OCI-LY3 (cell line): ENCODE data around the gene EMILIN2.

ENCODE experiments used
- H2AFZ ChIP-seq: fragments of 200-600, 300-600 bp; shearing (Covaris generic); 2 replicates; pipeline ENCODE4 v1.6.0; 2014; ENCODE audit warnings: antibody characterized with exemption, low read depth, low read length
- H3K27ac ChIP-seq: fragments of 200-600, 300-600 bp; sonication (generic); 2 replicates; pipeline ENCODE4 v1.5.1; 2014; ENCODE audit warnings: mild to moderate bottlenecking, low read length, moderate library complexity, mixed read lengths
- H3K27me3 ChIP-seq: fragments of 200-600, 300-600 bp; sonication (generic); 2 replicates; pipeline ENCODE4 v1.6.1; 2014; ENCODE audit warnings: low read depth, low read length, mixed read lengths
- H3K36me3 ChIP-seq: fragments of 200-600, 300-600 bp; sonication (generic); replicated peaks from 2 replicates; pipeline ENCODE3; 2014; ENCODE audit warnings: low read depth, low read length, mixed read lengths
- H3K4me1 ChIP-seq: fragments of 300-600, 200-600 bp; sonication (generic); 2 replicates; pipeline ENCODE4 v1.6.1; 2014; ENCODE audit warnings: low read length, mixed read lengths
- H3K4me2 ChIP-seq: fragments of 200-600, 300-600 bp; sonication (generic); 2 replicates; pipeline ENCODE4 v1.6.1; 2014; ENCODE audit warnings: low read length, mixed read lengths
- H3K4me3 ChIP-seq: fragments of 300-600, 200-600 bp; sonication (generic); 2 replicates; pipeline ENCODE4 v1.5.1; 2014; ENCODE audit warnings: antibody characterized with exemption, mild to moderate bottlenecking, low read length, moderate library complexity
- H3K79me2 ChIP-seq: fragments of 300-600, 200-600 bp; shearing (Covaris generic); 2 replicates; pipeline ENCODE4 v1.6.1; 2014; ENCODE audit warnings: mild to moderate bottlenecking, low read length, mixed read lengths
- H3K9ac ChIP-seq: fragments of 300-600, 200-600 bp; shearing (Covaris generic); 2 replicates; pipeline ENCODE4 v1.6.0; 2014; ENCODE audit warnings: mild to moderate bottlenecking, low read length, moderate library complexity
- H3K9me3 ChIP-seq: fragments of 200-600, 300-600 bp; shearing (Covaris generic); 2 replicates; pipeline ENCODE4 v1.6.1; 2014; ENCODE audit warnings: low read length, mixed read lengths; ENCODE audit not compliant: insufficient read depth
- H4K20me1 ChIP-seq: fragments of 200-600, 300-600 bp; sonication (generic); 2 replicates; pipeline ENCODE4 v1.6.1; 2016; ENCODE audit warnings: low read length, mixed read lengths; ENCODE audit not compliant: insufficient read depth
- EZH2phosphoT487 ChIP-seq: fragments of 200-600 bp; shearing (Covaris generic); IDR thresholded peaks from 2 replicates; pipeline ENCODE4 v1.6.1; 2018; ENCODE audit warnings: antibody characterized with exemption, mixed run types, low read depth
- TF ChIP-seq, protein P1 (sequence below): fragments of 200-600, 300-600 bp; sonication (generic); IDR thresholded peaks from 2 replicates; pipeline ENCODE4 v1.5.1; 2014; ENCODE audit warnings: antibody characterized with exemption, low read length, low read depth

EMILIN2 gene

DNA sequence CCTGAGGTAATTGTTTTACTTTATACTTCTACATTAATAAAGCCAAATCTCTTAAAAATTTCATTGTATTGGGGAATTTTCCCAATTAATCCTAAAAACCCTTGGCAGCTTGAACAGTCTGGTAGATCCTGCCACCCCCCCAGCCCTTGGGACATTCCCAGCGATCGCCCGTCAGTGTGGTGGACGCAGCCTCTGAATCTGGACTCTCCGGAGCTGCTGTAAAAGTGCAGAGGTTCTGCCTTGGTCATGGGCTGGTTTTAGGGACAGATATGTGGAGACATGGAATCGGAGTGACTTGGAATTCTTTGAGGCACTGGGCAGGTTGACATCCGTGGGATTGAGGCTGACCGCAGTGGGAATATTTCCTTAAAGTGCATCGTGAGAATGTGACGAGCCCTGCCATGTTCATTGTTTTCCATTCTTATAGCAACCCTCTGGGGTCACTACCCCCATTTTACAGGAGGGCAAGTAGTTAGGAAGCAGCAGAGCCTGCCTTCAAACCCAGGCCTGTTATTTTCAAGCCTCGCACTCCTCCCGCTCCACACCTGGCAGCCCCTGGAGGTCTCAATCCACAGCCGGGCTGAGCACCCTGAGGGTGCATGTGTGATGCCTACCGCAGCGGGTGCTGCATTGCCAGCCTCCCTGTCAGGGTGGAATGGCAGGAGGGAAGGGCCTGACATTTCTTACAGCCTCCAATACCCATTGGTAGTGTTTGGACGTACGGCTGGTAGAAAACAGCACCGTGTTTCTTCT lies 6.5 kb downstream of the EMILIN2 start:
- peaks cover 85% of the 10 kb centered on the region for H3K36me3 ChIP-seq
- no peak overlapping the region for H2AFZ ChIP-seq
- no peak overlapping the region for H3K27ac ChIP-seq

GRCh38 chr18:2853926-2854664 lies 7.3 kb downstream of the EMILIN2 start:
- Histone ChIP-seq H3K79me2 (peaks cover 99% of the 10 kb centered on the region), H3K27ac (no peak overlapping the region), H3K4me1 (peaks cover 4% of the 10 kb centered on the region), H3K9me3 (no peaks in the 10 kb centered on the region), H3K27me3 (no peaks in the 10 kb centered on the region), H4K20me1 (peaks cover 95% of the 10 kb centered on the region), H3K4me3 (no peak overlapping the region), H3K4me2 (no peak overlapping the region), H2AFZ (no peak overlapping the region), H3K9ac (no peak overlapping the region), H3K36me3 (peaks cover 81% of the 10 kb centered on the region)
- TF ChIP-seq, protein P1, sequence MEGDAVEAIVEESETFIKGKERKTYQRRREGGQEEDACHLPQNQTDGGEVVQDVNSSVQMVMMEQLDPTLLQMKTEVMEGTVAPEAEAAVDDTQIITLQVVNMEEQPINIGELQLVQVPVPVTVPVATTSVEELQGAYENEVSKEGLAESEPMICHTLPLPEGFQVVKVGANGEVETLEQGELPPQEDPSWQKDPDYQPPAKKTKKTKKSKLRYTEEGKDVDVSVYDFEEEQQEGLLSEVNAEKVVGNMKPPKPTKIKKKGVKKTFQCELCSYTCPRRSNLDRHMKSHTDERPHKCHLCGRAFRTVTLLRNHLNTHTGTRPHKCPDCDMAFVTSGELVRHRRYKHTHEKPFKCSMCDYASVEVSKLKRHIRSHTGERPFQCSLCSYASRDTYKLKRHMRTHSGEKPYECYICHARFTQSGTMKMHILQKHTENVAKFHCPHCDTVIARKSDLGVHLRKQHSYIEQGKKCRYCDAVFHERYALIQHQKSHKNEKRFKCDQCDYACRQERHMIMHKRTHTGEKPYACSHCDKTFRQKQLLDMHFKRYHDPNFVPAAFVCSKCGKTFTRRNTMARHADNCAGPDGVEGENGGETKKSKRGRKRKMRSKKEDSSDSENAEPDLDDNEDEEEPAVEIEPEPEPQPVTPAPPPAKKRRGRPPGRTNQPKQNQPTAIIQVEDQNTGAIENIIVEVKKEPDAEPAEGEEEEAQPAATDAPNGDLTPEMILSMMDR = no peak
- TF ChIP-seq EZH2phosphoT487 = no peak

More for the DNA sequence above, 6.5 kb downstream of the EMILIN2 start:
- Histone ChIP-seq H4K20me1 (peaks cover 97% of the 10 kb centered on the region), H3K27me3 (no peaks in the 10 kb centered on the region), H3K4me2 (no peak overlapping the region), H3K4me1 (peaks cover 11% of the 10 kb centered on the region), H3K9me3 (no peaks in the 10 kb centered on the region), H3K9ac (no peak overlapping the region), H3K4me3 (no peak overlapping the region), H3K79me2 (peaks cover 100% of the 10 kb centered on the region)
- TF ChIP-seq, protein P1 = no peak
- TF ChIP-seq EZH2phosphoT487 = no peak

DNA sequence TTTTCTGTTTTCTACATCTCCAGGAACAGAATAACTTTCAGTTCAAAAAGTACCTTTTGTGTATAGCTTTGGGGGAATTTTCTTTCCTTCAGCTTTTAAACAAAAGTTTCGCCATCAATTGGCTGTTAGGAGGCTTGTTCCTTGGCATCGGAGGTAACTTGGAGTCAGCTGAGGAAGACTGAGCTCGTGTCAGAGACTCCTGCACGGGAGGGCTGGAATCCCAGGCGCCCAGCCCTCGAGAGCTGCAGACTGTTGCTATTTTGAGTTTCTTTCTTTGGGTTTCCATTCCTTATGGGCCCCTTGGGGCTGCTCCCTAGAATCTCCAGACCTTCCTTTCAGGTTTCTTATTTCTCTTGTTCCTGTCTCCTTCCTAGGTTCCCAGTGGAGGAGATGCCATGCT lies 8.1 kb downstream of the EMILIN2 start:
- H2AFZ ChIP-seq = no peak overlapping the region
- TF ChIP-seq EZH2phosphoT487 = no peak
- no peak overlapping the region for H3K9ac ChIP-seq
- H3K4me2 ChIP-seq = no peak overlapping the region
- H3K36me3 ChIP-seq = peaks cover 74% of the 10 kb centered on the region
- H3K4me1 ChIP-seq = no peaks in the 10 kb centered on the region; the same call in 1 of the 2 replicates
- H3K27me3 ChIP-seq = no peaks in the 10 kb centered on the region
- H3K4me3 ChIP-seq = no peak overlapping the region
- H4K20me1 ChIP-seq = peaks cover 95% of the 10 kb centered on the region
- H3K79me2 ChIP-seq = peaks cover 99% of the 10 kb centered on the region
- H3K27ac ChIP-seq = no peak overlapping the region
- no peaks in the 10 kb centered on the region for H3K9me3 ChIP-seq

GRCh38 chr18:2855560-2856350 lies 8.9 kb downstream of the EMILIN2 start:
- H4K20me1 ChIP-seq = peaks cover 90% of the 10 kb centered on the region
- no peak overlapping the region for H3K9ac ChIP-seq
- H3K36me3 ChIP-seq = peaks cover 70% of the 10 kb centered on the region
- H3K27ac ChIP-seq = no peak overlapping the region
- H3K79me2 ChIP-seq = peaks cover 98% of the 10 kb centered on the region
- H2AFZ ChIP-seq = no peak overlapping the region
- TF ChIP-seq, protein P1 = no peak
- H3K4me2 ChIP-seq = no peak overlapping the region
- no peaks in the 10 kb centered on the region for H3K9me3 ChIP-seq
- no peak overlapping the region for H3K4me3 ChIP-seq
- no peaks in the 10 kb centered on the region for H3K4me1 ChIP-seq
- no peaks in the 10 kb centered on the region for H3K27me3 ChIP-seq
